Stimulated activated CD4-positive, alpha-beta T cell treated with anti-CD3 and anti-CD28 coated beads, Interleukin-15, amount 100 ng/mL, for 24 hours (primary cell): Measurements from ENCODE around the gene ZNF44.
A peak's percentile ranks its signal among the peaks of the same experiment; 100 is the strongest.
"Not testable (repeated sequence)": the region's sequence is repeated elsewhere in the genome, so short reads cannot be mapped to it uniquely, and the experiment has no call there.

Experiments
- DNase-seq: peaks from one replicate; pipeline ENCODE4 v3.0.0-alpha.2; 2020

ZNF44 gene

DNA sequence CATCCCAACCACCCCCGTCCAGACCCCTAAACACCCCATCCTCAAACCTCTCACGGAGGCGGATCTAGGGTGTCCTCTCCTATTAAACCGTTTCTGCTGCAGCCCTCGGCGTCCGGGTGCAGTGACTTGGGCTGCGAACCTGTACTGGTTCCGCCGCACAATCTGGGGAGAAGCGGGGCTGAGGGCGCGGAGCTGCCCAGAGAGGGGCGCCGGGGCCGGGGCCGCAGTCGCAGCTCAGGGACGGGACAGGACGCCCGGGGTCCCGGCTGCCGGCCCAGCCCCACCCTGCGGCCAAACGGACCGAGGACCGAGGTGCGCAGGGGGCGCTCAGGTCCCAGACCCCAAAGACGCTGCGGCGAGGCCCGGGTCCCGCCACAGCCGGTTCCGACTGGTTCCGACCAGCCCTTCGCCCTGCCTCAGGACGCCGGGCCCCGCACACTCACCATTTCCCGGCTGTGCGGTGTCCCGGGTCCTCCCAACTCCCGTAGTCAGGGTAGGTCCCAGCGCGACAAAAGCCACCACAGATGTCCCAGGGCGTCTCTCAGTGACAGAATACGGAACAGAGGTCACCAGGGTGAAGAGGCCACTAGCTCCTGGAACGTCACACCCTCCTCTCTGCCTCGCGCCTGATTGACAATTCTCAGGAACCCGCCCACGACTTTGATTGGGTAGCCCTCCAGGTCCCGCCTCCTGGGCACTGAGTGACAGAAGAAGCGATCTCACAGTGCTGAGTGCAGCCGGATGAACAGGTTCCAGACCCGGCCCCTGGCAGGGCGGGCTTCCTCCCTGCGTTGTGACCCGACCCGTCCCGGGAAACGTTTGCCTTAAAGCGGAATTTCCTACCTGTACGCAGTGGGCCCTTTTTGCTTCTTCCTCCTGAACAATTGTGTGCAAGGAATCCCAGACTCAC is at the start of gene ZNF44:
Gene ZNF44, minus strand, starts transcription at position 635 of the 910 bp plus-strand sequence. Its CDS starts 189 bp downstream, at position 446.
- peak; percentile 98 for DNase-seq

DNA sequence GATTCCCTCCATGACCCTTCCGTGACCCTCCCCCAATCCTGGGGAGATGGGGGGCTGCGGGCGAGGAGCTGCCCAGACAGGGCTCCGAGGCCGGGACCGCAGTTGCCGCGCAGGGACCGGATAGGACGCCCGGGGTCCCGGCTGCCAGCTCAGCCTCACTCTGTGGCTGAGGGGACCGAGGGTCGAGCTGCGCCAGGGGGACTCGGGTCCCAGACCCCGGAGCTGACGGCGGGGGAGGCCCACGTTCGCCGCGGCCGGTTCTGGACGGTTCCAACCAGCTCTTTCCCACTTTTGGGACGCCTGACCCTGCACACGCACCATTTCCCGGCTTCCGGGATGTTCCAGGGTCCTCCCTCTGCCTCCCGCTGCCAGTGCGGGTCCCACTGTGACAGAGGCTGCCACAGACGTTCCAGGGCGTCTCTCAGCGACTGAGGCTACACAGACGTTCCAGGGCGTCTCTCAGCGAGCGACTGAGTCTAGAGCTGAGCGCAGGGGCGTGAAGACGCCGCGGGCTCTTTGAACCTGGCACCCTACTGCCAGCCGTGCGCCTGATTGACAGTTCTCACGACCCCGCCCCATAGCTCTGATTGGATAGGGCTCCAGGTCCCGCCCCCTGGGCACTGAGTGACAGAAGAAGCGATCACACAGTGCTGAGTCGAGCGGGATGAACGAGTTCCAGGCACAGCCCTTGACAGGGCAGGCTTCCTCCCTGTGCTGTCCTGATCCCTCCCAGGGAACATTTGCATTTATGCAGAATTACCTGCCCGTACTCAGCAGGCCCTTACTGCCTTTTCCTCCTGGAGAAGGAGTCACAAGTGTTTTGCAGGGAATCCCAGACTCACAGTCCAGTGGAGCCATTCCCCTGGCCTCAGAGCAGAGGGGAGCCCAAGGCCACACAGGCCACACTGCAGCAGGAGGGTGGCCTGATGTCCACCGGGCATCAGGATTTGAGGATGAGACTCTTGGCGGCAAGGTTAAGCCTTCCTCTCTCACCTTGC is 38.8 kb upstream of the ZNF44 start, which contains the start of gene ZNF563:
Gene ZNF563, minus strand, starts transcription at position 472 of the 998 bp plus-strand sequence. Its CDS starts 151 bp downstream, at position 321.
- peak; percentile 99 for DNase-seq

DNA sequence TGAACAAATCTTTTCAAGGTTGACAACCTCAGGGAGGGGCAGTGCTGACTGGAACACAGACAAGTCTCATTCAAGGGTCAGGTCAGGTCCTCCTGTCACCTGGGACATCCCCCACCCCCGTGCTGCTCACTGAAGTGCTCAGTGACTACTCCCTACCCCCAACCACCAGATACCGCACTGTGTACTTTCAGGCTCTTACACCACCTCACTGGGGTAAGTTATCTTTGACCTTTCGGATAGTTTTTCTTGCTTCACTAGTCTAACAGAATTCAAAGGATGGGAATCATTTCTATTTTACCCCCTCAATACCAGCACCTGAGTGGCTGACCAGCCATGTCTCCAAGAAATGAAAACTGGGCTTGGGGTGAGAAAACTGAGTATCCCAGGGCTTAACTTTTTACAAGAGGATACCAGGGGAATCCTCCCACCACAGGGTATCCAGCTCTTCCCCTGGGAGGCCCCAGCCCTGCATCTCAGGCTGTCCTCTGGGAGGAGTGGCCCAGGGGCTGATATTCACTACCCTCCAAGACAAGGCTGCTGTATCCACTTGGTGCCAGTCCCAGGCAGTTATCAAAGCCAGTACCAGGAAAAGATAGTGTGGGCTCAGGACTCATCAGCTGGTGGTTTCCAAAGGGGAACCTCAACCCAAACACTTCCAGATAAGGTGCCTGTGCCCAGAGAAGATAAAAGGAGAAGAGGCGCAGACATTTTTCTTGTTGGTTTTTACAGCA is 36.7 kb upstream of the ZNF44 start:
- peak; percentile 86 for DNase-seq

DNA sequence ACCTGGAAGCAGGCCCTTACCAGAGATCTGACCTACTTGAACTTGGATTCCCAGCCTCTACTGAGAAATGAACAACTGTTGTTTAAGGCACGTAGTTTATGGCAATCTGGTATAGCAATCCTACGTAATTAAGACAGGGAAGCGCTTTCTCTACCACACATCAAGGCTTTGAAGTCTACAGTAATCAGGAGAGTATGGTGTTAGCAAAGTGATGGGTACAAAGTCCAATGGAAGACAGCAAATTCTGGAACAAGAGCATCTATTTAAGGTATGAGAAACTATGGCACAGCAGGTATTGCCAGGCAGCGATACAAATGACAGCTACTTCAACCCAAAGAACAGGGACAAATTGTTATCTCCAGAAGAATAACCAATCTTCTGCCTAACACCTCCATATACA is 35.7 kb upstream of the ZNF44 start:
- no peak for DNase-seq

DNA sequence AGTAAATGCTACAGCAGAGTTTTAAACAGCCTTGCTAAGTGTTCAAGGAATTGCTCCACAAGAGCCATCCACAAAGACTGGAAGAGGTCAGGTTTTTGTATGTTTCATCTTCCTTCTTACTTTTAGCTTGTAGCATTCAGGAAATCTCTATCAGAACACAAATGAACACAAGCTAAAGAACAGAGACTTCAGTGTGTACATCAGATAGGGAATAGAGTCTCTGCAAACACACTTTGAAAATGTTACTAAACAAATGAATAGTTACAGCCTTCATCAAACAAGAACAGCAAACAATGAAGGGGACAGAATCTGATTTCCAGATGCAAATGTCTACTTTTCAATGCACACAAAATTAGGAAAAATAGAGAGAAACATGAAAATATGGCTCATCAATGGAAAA is 31.0 kb upstream of the ZNF44 start:
- no peak for DNase-seq

DNA sequence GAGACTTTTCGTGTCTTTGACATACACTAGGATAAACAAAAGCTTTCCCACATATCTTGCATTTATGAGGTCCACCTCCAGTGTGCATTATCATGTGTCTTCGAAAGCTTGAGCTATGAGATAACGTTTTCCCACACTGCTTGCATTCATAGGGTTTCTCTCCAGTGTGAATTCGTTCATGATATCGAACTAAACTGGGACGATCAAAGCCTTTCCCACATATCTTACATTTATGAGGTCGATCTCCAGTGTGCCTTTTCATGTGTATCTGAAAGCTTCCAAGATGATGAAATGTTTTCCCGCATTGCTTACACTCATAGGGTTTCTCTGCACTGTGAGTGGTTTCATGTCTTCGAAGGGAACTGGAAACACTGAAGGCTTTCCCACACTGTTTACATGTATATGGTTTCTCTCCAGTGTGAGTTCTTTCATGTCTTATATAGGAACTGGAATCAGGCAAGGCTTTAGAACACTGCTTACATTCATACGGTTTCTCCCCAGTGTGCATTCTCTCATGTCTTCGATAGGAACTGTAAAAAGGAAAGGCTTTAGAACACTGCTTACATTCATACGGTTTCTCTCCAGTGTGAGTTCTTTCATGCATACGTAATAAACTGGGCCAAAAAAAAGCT is 24.2 kb upstream of the ZNF44 start:
- DNase-seq: no peak

DNA sequence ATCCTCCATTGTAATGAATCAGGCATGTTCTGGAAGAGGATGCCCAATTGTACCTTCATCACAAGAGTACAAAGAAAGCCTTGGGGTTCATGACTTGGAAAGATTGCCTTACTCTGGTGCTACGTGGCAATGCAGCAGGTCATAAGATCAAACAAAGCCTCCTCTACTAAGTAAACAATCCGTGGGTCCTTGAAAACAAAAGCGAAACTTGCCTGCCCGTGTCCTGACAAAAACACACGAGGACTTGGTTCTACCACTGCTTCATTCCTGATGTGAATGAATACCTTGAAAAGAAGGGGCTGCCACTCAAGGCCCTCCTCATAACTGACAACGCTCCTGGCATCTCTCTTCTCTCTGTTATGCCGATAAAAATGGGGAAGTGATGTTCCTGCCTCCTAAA is 19.9 kb upstream of the ZNF44 start:
- DNase-seq: no peak

DNA sequence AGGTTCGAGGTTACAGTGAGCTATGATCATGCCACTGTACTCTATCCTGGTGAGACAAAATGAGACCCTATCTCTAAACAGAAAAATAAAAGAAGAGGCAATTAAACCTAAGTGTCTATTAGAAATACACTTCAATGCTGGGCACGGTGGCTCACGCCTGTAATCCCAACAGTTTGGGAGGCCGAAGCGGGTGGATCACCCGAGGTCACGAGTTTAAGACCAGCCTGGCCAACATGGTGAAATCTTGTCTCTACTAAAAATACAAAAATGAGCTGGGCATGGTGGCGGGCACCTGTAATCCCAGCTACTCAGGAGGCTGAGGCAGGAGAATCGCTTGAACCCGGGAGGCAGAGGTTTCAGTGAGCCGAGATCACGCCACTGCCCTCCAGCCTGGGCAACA is 14.2 kb upstream of the ZNF44 start:
- DNase-seq: not testable (repeated sequence)

DNA sequence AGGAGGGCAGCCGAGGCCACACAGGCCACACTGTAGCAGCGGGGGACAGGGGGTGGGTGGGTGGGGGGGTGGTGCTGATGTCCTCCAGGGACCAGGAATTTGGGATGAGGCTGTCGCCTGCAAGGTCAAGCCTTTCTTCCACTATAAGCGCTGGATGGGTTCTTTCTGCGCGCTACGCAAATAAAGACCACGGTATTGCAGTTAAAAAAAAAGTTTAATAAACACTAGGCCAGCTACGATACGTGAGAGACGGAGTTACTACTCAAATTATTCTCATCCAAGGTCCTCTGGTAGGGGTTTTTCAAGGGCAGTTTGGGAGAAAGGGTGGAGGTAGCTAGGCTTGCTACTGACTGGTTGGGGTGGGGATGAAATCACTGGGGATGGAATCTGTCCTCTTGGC is 508 bp upstream of the ZNF44 start:
- DNase-seq: no peak

DNA sequence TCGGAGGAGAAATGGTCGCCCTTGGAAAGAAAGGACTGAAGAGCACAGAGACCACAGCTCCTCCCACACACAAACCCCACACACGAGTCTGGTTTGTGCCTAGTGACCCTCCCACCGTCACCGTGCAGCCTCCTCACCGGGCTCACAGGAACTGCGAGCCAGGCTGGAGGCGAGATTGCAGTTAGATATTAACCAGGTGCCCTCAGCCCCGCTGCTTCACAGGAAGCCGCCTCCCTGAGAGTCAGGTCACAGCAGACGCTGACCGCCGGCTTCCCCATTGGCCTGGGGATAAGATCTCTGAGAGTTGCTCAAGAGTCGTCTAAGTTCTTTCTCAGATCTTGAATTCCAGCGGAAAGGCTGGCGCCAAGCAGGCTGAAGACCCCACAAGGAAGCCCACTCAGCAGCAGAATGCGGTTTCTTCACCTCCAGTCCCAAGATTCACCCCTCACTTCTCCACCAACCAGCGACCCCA is 870 bp downstream of the ZNF44 start:
- peak; percentile 70 for DNase-seq

DNA sequence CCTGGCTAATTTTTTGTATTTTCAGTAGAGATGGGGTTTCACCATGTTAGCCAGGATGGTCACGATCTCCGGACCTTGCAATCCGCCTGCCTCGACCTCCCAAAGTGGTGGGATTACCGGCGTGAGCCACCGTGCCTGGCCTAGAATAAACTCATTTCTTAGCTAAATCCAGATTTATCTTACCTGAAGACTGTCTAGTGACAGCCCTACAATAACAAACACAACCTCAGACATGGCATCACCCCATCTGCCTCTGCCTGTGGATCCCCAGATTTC is 5.0 kb downstream of the ZNF44 start:
- no peak for DNase-seq

DNA sequence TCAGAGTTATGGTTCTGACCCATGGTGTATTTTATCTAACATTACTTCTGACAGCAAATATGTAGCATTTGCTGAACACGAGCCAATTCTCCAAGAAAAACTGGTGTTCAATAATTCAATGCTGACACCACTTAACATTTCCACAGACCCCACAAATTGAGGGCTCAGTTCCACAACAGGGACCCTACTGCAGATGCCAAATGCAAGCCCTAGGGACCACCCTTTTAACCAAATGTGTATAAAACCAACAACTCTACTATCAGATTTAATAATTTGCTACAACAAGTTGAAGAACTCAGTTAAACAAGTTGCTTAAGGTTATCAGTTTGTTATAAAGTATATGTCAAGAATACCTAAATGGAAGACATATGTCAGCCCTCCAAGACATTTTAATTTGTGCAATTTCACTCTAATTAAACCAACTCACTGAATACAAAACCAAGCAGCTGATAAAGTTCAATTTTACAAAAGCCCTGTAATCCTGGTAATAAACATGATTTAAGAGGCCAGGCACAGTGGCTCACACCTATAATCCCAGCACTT is 6.7 kb downstream of the ZNF44 start:
- no peak for DNase-seq

DNA sequence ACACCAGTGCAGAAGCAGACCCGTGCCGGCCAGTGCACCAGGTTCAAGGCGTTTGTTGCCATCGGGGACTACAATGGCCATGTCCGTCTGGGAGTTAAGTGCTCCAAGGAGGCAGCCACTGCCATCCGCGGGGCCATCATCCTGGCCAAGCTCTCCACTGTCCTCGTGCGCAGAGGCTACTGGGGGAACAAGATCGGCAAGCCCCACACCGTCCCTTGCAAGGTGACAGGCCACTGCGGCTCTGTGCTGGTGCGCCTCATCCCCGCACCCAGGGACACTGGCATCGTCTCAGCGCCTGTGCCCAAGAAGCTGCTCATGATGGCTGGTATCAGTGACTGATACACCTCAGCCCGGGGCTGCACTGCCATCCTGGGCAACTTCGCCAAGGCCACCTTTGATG is 10.1 kb downstream of the ZNF44 start:
- no peak for DNase-seq

DNA sequence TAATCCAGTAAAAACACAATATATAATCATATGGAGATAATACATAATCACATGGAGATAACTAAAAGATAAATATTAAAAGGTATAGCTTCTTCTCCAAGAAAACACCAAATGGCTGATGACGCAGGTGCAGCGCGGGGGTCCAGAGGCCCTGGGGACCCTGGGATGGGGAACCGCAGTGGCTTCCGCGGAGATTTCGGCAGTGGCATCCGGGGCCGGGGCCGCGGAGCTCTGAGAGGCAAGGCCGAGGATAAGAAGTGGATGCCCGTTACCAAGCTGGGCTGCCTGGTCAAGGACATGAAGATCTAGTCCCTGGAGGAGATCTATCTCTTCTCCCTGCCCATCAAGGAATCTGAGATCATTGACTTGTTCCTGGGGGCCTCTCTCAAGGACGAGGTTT is 10.5 kb downstream of the ZNF44 start:
- DNase-seq: no peak

DNA sequence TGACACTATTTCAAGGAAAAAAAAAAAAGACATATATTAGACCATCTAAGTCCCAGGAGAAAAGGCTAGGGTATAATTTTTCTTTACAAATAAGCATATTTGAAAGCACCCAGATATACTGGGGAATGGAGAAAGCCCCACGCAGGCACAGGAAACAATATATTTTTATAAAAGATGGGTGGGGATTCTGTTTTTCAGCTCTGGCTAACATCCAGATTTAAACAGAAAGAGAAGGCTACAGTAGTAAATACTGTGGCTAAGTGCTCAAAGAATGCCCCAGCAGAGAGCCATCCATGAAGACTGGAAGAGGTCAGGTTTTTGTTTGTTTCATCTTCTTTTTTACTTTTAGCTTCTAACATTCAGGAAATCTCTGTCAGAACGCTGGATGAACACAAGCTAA is 16.0 kb downstream of the ZNF44 start:
- no peak for DNase-seq

DNA sequence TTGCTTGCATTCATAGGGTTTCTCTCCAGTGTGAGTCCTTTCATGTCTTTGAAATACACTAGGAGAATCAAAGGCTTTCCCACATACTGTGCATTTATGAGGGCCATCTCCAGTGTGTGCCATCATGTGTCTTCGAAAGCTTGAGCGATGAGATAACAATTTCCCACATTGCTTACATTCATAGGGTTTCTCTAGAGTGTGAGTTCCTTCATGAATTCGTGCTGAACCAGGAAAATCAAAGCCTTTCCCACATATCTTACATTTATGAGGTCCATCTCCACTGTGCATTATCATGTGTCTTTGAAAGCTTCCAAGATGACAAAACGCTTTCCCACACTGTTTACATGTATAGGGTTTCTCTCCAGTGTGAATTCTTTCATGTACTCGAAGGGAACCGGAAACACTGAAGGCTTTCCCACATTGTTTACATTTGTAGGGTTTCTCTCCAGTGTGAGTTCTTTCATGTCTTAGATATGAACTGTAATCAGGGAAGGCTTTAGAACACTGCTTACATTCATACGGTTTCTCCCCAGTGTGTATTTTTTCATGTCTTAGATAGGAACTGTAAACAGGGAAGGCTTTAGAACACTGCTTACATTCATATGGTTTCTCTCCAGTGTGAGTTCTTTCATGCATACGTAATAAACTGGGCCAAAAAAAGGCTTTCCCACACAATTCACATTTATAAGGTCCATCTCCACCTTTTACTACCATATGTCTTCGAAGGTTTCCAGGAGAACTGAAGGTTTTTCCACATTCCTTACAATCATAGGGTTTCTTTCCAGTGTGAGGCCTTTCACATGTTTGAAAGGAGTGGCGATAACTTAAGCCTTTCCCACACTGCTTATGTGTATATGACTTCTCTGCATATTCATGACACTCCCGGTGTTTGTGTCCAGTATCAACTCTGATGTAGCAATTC is 21.4 kb downstream of the ZNF44 start:
- DNase-seq: no peak

DNA sequence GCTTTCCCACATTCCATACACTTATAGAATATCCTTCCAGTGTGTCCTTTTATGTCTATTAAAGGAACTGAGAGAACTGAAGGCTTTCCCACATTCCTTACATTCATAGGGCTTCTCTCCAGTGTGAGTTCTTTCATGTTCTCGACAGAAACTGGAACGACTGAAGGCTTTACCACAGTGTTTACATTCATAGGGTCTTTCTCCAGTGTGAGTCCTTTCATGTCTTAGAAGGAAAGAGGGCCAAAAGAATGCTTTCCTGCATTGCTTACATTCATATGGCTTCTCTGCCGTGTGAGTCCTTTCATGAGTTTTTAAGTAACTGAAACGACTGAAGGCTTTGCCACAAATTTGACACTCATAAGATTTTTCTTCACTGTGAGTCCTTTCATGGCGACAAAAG is 22.3 kb downstream of the ZNF44 start:
- DNase-seq: no peak

DNA sequence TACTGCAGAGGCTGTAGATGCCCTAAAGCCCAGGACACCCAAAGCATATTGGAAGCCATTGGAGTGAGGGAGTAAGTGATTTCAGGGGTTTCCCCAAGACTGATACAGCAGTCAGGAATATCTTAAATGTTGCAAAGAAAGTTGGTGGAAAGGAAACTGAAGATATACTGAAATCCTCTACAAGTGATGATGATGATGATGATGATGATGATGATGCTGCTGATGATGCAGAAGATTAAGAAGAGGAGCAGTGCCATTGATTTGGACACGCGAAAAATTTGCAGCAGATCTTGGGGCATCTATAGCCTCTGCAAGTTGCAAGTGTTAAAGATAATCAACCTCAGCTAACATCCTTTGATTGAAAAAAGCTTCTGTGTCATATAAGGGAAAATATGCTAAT is 23.8 kb downstream of the ZNF44 start:
- DNase-seq: no peak

DNA sequence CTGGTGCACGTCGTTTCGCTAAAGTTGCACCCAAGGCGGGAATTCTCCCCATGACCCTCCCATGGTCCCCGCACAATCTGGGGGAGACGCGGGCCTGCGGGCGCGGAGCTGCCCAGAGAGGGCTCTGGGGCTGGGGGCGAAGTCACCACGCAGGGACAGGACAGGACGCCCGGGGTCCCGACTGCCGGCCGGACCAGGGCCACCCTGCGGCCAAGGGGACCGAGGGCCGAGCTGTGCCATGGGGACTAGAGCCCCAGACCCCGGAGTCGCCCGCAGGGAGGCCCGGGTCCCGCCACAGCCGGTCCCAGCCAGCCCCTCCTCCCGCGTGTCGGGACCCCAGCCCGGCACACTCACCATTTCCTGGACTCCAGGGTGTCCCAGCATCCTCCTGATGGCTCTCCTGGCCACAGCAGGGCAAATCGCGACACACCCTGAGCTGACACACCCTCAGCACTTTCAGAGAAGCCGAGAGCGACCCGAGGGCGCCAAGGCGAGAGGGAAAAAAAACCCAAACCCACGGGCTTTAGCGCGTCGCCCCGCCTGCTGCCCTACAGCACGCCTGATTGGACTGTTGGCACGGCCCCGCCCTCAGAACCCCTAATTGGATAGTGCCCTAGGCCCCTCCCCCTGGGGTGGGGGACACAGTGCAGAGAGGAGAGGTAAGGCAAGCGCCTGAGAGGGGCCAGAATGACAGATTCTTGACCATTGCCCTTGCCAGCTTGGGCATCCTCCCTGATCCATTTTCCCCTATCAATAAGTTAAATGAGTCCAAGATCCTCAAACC is 28.6 kb downstream of the ZNF44 start:
- DNase-seq: no peak

DNA sequence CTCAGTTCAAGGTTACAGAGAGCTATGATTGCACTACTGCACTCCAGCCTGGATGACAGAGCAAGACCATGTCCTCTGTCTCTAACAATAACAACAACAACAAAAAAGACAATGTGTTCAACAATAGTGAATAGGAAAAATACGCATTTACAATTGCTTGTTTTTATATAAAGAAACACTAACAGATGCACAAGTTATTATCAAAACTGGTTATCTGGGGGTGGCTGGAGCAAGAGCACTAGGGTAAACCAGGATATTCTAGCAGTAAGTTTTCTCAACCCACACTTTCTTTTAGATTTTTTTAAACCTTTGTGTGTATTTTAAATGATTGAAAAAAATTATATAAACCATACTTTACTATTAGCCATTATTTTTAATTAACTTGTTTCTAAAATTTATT is 33.1 kb downstream of the ZNF44 start:
- no peak for DNase-seq
